Sigmoid colon (tissue), 7 donors: ENCODE data around the gene SLC35F2. TPM values are rescaled to one million over a fixed set of nuclear protein-coding genes. Genes with fewer than 3 reads are reported as not detected.

ENCODE experiments used
- DNase-seq: peaks from one replicate; pipeline ENCODE4 v3.0.0-alpha.2; 2019
- H3K27ac ChIP-seq, 4 donors: fragments of 200-600 bp; sonication (generic); one replicate each; pipeline ENCODE4 v1.5.1; 2016 to 2019; ENCODE audit warnings: mild to moderate bottlenecking in 1 of 4
- H3K27me3 ChIP-seq, 3 donors: fragments of 200-600 bp; sonication (generic); one replicate each; pipeline ENCODE4 v1.5.1; 2019; ENCODE audit warnings: mild to moderate bottlenecking in 1 of 3
- H3K36me3 ChIP-seq, 4 donors: fragments of 200-600 bp; sonication (generic); one replicate each; pipeline ENCODE4 v1.5.1; 2016 to 2019
- H3K4me1 ChIP-seq, 4 donors: fragments of 200-600 bp; sonication (generic); one replicate each; pipeline ENCODE4 v1.5.1; 2017 to 2019
- H3K4me3 ChIP-seq, 4 donors: fragments of 200-600 bp; sonication (generic); one replicate each; pipeline ENCODE4 v1.5.1; 2017 to 2019; ENCODE audit warnings: mild to moderate bottlenecking in 2 of 4, moderate library complexity in 1 of 4
- H3K9me3 ChIP-seq, 4 donors: fragments of 200-600 bp in 3 of 4; sonication (generic) in 3 of 4; one replicate each; pipeline versions ENCODE4 v1.5.1 to v1.6.1; 2013 to 2019
- EP300 ChIP-seq, 4 donors: sonication (generic); formaldehyde crosslinking; IDR thresholded peaks; one replicate each; pipeline ENCODE4 v1.6.1; 2017; ENCODE audit warnings: antibody characterized with exemption in 4 of 4
- POLR2A ChIP-seq, 2 donors: fragments of 450-650 bp; IDR thresholded peaks; one replicate each; pipeline ENCODE4 v1.6.1; 2016; ENCODE audit warnings: antibody characterized with exemption in 2 of 2, mild to moderate bottlenecking in 2 of 2, moderate library complexity in 2 of 2
- POLR2AphosphoS5 ChIP-seq, 4 donors: sonication (generic); formaldehyde crosslinking; IDR thresholded peaks; one replicate each; pipeline ENCODE4 v1.6.1; 2017; ENCODE audit warnings: antibody characterized with exemption in 4 of 4
- WGBS, 2 donors: extraction: QIAGEN DNeasy Blood & Tissue Kit; methylation state at CpG; one replicate each; pipeline ENCODE4 v1.1.7; 2013; 5-methylcytosine and 5-hydroxymethylcytosine counted together
- intact Hi-C: fragments of 100-400 bp; cut with DNase I; formaldehyde crosslinking; loops from one replicate; pipeline ENCODE4 v1.15.1; 2023
- polyA plus RNA-seq, 3 donors: library from polyadenylated mRNA; stranded (reverse); fragments of 200-250 nt; gene quantifications; one replicate each; pipeline ENCODE4 v1.2.3, GENCODE V29; 2013
- total RNA-seq, 4 donors: library from RNA; depleted of rRNA; stranded (reverse); fragments of >200 nt; gene quantifications; one replicate each; pipeline ENCODE4 v1.1.0, GENCODE V29; 2016
- TF ChIP-seq, protein P1 (sequence below), 4 experiments: fragments of 450-650 bp in 3 of 4; fragments of 200-600 bp in 1 of 4; IDR thresholded peaks; one replicate each; pipeline ENCODE4 v1.5.1; 2016 to 2019; ENCODE audit warnings: antibody characterized with exemption in 4 of 4, mild to moderate bottlenecking in 3 of 4, moderate library complexity in 2 of 4
- donor health status: healthy with polysubstance abuse.
- donor health status: Bipolar disorder and iron deficiency.
- donor health status: healthy.

The SLC35F2 gene
- total and polyA plus RNA-seq, 7 donors, result 0.83 to 15.4 (median 4.4) TPM

DNA sequence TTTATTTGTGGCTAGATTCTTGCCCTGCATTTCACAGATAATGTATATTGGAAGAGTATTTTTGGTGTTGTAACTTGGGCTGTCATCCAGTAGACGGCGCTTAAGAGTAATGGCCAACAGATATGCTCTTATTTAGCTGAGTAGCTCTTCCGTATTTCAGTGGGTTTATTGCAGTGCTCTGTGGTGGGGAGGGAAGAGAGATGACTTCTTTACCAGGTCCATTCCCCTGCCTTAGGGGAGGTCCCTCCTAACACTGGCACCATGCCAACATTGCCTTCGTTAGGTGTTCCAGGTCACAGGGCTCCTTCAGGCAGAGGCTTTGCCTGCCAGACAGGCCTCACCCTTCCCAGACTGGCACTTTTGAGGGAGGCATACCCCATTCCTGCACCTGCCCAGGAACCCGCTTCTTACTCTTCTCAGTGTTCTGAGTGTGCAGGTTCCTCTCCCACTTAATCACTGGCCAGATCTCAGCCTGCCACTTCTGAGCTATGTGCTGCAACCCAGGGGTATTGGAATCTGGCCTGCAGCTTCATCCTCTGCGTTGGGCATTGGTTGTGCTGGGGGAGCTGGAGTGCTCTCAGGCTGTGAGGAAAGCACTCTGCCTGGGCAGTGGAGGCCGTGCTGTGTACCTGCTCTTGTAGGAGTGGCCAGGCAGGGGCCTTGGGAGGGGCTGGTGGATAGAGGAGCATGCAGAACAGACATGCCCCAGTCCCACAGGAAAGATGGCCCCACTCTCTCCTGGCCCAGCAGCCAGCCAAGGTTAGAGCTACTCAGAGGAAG is 117.4 kb downstream of the SLC35F2 start:
- H3K36me3 ChIP-seq, result no peaks in the 10 kb centered on the region
- no peak overlapping the region for H3K4me3 ChIP-seq
- intact Hi-C loops, result no loop called here
- no peaks in the 10 kb centered on the region for H3K4me1 ChIP-seq
- H3K27me3 ChIP-seq, result no peaks in the 10 kb centered on the region
- H3K9me3 ChIP-seq, result no peaks in the 10 kb centered on the region
- TF ChIP-seq EP300 (IDR thresholded peaks at IDR 0.05) (no peak), POLR2A (IDR thresholded peaks at IDR 0.05) (no peak), POLR2AphosphoS5 (IDR thresholded peaks at IDR 0.05) (no peak)
- TF ChIP-seq, protein P1, sequence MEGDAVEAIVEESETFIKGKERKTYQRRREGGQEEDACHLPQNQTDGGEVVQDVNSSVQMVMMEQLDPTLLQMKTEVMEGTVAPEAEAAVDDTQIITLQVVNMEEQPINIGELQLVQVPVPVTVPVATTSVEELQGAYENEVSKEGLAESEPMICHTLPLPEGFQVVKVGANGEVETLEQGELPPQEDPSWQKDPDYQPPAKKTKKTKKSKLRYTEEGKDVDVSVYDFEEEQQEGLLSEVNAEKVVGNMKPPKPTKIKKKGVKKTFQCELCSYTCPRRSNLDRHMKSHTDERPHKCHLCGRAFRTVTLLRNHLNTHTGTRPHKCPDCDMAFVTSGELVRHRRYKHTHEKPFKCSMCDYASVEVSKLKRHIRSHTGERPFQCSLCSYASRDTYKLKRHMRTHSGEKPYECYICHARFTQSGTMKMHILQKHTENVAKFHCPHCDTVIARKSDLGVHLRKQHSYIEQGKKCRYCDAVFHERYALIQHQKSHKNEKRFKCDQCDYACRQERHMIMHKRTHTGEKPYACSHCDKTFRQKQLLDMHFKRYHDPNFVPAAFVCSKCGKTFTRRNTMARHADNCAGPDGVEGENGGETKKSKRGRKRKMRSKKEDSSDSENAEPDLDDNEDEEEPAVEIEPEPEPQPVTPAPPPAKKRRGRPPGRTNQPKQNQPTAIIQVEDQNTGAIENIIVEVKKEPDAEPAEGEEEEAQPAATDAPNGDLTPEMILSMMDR (IDR thresholded peaks at IDR 0.05), result no peak
- 36 to 51% methylated on average over 7 of the region's 7 CpGs for WGBS, 2 donors
- DNase-seq, result no peak
- H3K27ac ChIP-seq, result no peak overlapping the region

Other genes with a start within 250 kb of the SLC35F2 start
- not detected for gene SLN, start 146.7 kb downstream of the SLC35F2 start, total RNA-seq
- gene SLN, start 146.7 kb downstream of the SLC35F2 start, polyA plus RNA-seq, result not detected
- gene RAB39A, start 69.7 kb upstream of the SLC35F2 start, total RNA-seq, result 1 to 10 TPM in 2 of 4 donors, under 1 TPM in 2; 0.55 to 1.8 (median 0.86) TPM
- under 1 TPM in 2 of 3 donors, not detected in 1; 0.92 to 0.99 TPM for gene RAB39A, start 69.7 kb upstream of the SLC35F2 start, polyA plus RNA-seq
- gene CUL5, start 150.1 kb upstream of the SLC35F2 start, total RNA-seq, result 10 to 100 TPM; 26.5 to 33.7 (median 29.6) TPM
- 1 to 10 TPM; 7.1 to 9.5 (median 7.2) TPM for gene CUL5, start 150.1 kb upstream of the SLC35F2 start, polyA plus RNA-seq